Testis (tissue), 3 donors: ENCODE data around the gene FBF1. TPM values are rescaled to one million over a fixed set of nuclear protein-coding genes. Genes with fewer than 3 reads are reported as not detected.

Experiments used
- DNase-seq: peaks from one replicate; pipeline ENCODE4 v3.0.0-alpha.2; 2019
- H3K27ac ChIP-seq, 2 donors: fragments of 200-600 bp; sonication (generic); one replicate each; pipeline ENCODE4 v1.5.1; 2019
- H3K27me3 ChIP-seq: fragments of 200-600 bp; sonication (generic); one replicate; pipeline ENCODE4 v1.5.1; 2019
- H3K36me3 ChIP-seq: fragments of 200-600 bp; sonication (generic); one replicate; pipeline ENCODE4 v1.5.1; 2017; ENCODE audit warnings: low read depth; ENCODE audit errors: missing control alignments
- H3K4me1 ChIP-seq: fragments of 200-600 bp; sonication (generic); one replicate; pipeline ENCODE4 v1.5.1; 2019
- H3K4me3 ChIP-seq, 2 donors: fragments of 200-600 bp; sonication (generic); one replicate each; pipeline ENCODE4 v1.5.1; 2017 to 2019
- H3K9me3 ChIP-seq: fragments of 200-600 bp; sonication (generic); one replicate; pipeline ENCODE4 v1.5.1; 2017
- CTCF ChIP-seq, 3 experiments: fragments of 450-650 bp in 2 of 3; fragments of 200-600 bp in 1 of 3; sonication (generic) in 1 of 3; IDR thresholded peaks; one replicate each; pipeline ENCODE4 v1.5.1; 2016 to 2019; ENCODE audit warnings: antibody characterized with exemption in 3 of 3, mild to moderate bottlenecking in 2 of 3, moderate library complexity in 1 of 3
- POLR2A ChIP-seq: fragments of 450-650 bp; IDR thresholded peaks from one replicate; pipeline ENCODE4 v1.6.1; 2017; ENCODE audit warnings: antibody characterized with exemption, mild to moderate bottlenecking, moderate library complexity
- WGBS, 2 donors: methylation state at CpG; one replicate each; pipeline ENCODE4 v1.1.5; 2018; 5-methylcytosine and 5-hydroxymethylcytosine counted together
- intact Hi-C: fragments of 100-400 bp; cut with DNase I; formaldehyde crosslinking; loops from one replicate; pipeline ENCODE4 v1.15.1; 2023; ENCODE audit warnings: low total_unique reads
- polyA plus RNA-seq: library from polyadenylated mRNA; stranded (reverse); fragments of 350-450 nt; fragmentation: Illumina TruSeq; extraction: RNeasy Lipid Tissue Mini Kit (QIAGEN cat#74804); gene quantifications from one replicate; pipeline ENCODE4 v1.2.3, GENCODE V29; 2014; ENCODE audit warnings: low read depth, low replicate concordance; ENCODE audit not compliant: insufficient read depth
- total RNA-seq, 2 donors: library from RNA; depleted of rRNA; stranded (reverse); fragments of >200 nt; gene quantifications; one replicate each; pipeline ENCODE4 v1.2.3, GENCODE V29; 2016

FBF1 gene
- total and polyA plus RNA-seq, 3 donors from 2014 or later, result 81.1 to 119 (median 85.4) TPM

- TF ChIP-seq CTCF (IDR thresholded peaks at IDR 0.05), result no peak
- no peak overlapping the region for H3K27ac ChIP-seq
- DNase-seq, result no peak
- no peaks in the 10 kb centered on the region for H3K36me3 ChIP-seq
- no peak overlapping the region for H3K4me3 ChIP-seq
- peaks cover 8% of the 10 kb centered on the region for H3K4me1 ChIP-seq
- H3K27me3 ChIP-seq, result no peaks in the 10 kb centered on the region
- H3K9me3 ChIP-seq, result no peaks in the 10 kb centered on the region
- WGBS, 2 donors, result 83 to 89% methylated on average over 6 of the region's 6 CpGs
- intact Hi-C loops, result no loop called here
Measured at GRCh38 chr17:75965468-75965867, 24.6 kb upstream of the FBF1 start.

- H3K4me1 ChIP-seq, result peaks cover 22% of the 10 kb centered on the region
- intact Hi-C loops, result no loop called here
- H3K4me3 ChIP-seq, result no peak overlapping the region
- H3K27ac ChIP-seq, result peak overlapping the region in 1 of 2 donors; percentile 55
- WGBS, 2 donors, result 93 to 94% methylated on average over 11 of the region's 11 CpGs
- DNase-seq, result no peak
- H3K36me3 ChIP-seq, result no peaks in the 10 kb centered on the region
- TF ChIP-seq POLR2A (no peak), CTCF (IDR thresholded peaks at IDR 0.05) (no peak)
- no peaks in the 10 kb centered on the region for H3K9me3 ChIP-seq
- H3K27me3 ChIP-seq, result no peaks in the 10 kb centered on the region
Measured at GRCh38 chr17:75959839-75960511, 19.1 kb upstream of the FBF1 start.

- Histone ChIP-seq H3K4me1 (peaks cover 22% of the 10 kb centered on the region), H3K4me3 (no peak overlapping the region), H3K36me3 (no peaks in the 10 kb centered on the region), H3K27ac (peak overlapping the region in 1 of 2 donors; percentile 55), H3K9me3 (no peaks in the 10 kb centered on the region), H3K27me3 (no peaks in the 10 kb centered on the region)
- DNase-seq, result no peak
- TF ChIP-seq CTCF (IDR thresholded peaks at IDR 0.05), result no peak
- TF ChIP-seq POLR2A, result no peak
- intact Hi-C loops, result no loop called here
- WGBS, 2 donors, result 48 to 67% methylated on average over 8 of the region's 8 CpGs
Measured at GRCh38 chr17:75959051-75959838, 18.4 kb upstream of the FBF1 start.

GRCh38 chr17:75950855-75951554, 10.2 kb upstream of the FBF1 start:
- Histone ChIP-seq H3K36me3 (no peaks in the 10 kb centered on the region), H3K27me3 (no peaks in the 10 kb centered on the region), H3K4me3 (no peak overlapping the region), H3K27ac (no peak overlapping the region), H3K9me3 (no peaks in the 10 kb centered on the region), H3K4me1 (no peaks in the 10 kb centered on the region)
- no peak for DNase-seq
- intact Hi-C loops, result no loop called here
- 94 to 96% methylated on average over 8 of the region's 8 CpGs for WGBS, 2 donors
- no peak for TF ChIP-seq CTCF (IDR thresholded peaks at IDR 0.05)
- TF ChIP-seq POLR2A, result no peak
